ENCODE results near the gene TBC1D10A. TPM values are rescaled to one million over a fixed set of nuclear protein-coding genes. Genes with fewer than 3 reads are reported as not detected.
"Not testable (repeated sequence)": the region's sequence is repeated elsewhere in the genome, so short reads cannot be mapped to it uniquely, and the experiment has no call there.

Gene TBC1D10A
- total RNA-seq, 1 experiment from 2014 or later = 11.1 TPM

DNA sequence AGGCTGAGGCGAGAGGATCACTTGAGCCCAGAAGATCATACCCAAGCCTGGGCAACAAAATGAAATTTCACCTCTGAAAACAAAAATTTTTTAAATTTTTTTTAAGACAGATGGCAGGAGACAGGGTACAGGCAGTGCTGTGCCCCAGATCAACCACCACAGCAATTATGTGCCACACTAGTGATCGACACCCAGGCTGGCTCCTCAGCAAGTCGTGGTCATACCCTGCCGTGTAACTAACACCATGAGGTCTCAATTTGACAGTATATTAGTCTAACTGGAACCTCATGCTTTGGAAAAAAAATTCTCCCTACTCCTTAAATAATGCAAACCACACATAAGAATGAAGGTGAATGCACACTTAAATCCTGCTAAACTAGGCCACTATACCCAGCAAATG, 21.7 kb upstream of the TBC1D10A start:
- no peak for DNase-seq (ENCODE audit: low read depth)

DNA sequence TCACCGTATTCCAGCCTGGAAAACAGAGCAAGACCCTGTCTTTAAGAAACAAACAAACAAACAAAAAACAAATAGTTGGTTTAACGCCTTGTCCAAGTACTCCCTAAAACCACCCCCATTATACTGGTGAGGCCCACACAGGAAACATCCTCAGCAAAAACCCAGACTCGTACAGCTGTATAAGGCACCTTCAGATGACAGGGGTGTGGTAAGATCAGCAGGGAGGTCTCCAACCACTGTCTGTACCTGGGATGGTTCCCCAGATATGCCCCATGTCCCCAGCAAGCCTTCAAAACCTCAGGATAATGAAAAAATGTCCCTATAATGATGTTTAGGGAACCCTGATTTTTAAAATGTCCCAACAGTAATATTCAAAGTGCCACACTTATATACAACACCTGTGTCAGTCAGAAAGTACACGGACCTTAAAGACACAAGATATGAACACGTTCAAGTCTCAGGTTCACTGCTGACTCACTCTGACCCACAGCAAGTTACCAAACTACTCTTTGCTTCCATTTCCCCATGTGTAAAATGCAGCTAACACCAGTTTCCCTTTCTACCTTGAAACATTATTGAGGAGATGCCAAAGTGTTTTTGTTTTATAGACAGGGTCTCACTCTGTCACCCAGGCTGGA, 20.6 kb upstream of the TBC1D10A start:
- no peak for DNase-seq (ENCODE audit: low read depth)

DNA sequence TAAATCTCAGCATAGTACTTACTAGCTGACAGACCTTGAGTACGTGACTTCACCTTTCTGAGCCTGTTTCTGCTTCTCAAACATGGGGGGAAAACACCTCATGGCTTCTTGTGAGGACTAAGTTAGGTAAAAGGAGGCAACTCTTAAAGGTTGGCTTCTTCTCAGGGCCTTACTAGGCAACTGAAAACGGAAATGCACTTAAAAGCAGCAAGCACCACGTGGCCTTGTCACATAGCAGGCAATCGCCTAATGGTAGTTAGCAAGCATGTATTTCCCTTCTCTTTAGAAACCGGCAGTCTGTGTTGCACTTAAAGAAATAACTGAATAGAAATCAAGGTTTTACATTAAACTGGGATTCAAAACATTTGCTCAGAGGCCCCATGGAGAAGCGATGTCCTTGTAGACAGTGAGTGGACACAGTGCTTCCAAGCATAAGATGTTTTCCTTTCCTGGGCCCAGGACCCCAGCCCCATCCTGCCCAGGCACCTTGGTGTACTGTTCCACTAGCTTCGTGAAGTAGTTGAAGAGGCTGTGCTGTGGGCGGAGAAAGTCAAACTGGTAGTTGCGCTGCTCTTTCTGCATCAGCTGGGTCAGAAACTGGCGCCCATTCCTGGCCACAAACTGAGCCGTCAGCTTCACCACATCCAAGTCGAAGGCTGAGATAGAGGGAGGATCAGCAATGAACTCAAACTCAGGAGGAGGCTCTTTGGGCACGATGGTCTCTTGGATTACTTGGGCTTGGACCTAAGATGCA, 17.9 kb upstream of the TBC1D10A start:
- no peak for DNase-seq (ENCODE audit: low read depth)

DNA sequence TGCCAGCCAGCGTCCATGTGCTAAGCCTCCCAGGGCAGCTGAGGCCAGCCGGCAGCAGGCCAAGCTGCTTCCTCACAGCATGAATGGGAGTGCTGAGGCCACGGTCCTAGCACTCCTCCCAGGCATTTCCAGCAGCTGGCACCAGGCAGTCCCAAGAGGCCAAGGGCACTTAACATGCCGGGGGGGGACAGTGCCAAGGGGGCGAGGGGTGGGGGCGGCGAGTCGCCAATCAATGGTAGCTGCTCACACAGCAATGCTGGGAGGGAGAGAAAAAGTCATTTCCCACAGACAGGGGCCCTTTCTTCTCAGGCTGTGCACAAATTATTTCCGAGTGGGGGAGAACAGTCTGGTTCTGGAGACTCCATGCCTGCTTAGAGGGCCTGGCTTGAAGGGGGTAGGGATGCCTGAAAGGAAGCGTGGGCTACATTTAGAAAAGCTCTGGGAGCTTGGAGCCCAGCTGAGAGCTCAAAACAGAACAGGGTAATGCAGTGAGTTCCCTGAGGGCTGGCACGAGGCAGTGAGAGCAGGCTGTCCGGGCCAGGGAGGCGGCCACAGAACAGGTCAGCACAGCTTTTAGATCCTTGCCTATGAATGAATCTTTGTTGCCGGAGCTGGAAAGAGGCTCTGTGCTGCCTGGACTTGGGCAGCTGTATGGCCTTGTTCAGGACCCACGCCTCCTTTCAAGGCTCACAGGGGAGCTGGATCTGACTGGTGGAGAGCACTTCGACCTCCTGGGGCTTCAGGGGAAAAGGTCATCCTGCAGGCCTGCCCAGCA, 14.4 kb upstream of the TBC1D10A start:
- DNase-seq (ENCODE audit: low read depth) = no peak

DNA sequence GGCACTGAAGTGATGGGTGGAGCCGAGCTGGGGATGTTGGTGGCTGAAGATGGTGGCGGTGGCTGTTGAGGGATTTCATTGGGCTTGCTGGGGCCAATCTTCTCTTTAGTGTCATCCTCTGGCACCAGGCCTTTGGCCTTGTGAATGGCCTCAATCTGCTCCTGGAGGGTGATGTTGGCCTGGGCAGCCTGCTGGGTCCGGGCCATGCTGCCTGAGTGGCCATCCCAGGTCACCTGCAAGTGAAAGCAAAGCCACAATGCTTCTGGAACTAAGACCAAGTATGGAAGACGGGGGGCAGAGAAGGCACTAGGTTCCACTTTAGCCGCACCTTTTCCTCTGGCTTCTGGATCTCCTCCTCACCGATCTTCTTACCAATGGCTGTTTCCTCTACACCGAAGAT, 12.1 kb upstream of the TBC1D10A start:
- DNase-seq (ENCODE audit: low read depth) = no peak

DNA sequence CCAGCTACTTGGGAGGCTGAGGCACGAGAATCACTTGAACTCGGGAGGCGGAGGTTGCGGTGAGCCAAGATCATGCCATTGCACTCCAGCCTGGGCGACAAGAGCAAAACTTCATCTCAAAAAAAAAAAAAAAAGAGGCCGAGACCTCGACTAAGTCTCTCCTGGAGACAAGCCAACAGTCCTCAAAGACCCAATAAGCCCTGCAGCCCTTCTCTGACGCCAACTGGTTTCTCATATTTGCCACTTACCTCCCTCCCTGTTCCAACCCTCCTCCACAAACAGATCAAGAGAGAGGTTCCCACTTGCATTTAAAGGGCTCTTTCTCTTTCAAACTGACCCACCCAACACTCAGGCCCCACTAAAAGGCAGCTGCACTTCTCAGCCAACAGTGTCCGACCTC, 11.6 kb upstream of the TBC1D10A start:
- DNase-seq (ENCODE audit: low read depth) = not testable (repeated sequence)

DNA sequence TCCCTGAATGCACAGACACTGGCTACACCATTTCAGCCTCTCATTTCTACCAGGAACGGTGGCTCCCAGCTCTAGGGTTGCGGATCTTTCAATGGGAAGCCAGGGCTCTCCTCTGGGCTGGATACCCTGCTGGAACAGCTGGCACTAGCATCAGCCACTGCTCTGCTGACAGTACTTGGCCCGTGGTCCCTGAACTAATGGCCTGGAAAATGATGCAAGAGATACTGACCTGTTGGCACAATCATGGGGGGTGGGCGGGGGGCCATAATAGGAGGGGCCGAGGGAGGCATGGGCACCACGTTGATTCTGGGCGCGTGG, 10.7 kb upstream of the TBC1D10A start:
- no peak for DNase-seq (ENCODE audit: low read depth)

DNA sequence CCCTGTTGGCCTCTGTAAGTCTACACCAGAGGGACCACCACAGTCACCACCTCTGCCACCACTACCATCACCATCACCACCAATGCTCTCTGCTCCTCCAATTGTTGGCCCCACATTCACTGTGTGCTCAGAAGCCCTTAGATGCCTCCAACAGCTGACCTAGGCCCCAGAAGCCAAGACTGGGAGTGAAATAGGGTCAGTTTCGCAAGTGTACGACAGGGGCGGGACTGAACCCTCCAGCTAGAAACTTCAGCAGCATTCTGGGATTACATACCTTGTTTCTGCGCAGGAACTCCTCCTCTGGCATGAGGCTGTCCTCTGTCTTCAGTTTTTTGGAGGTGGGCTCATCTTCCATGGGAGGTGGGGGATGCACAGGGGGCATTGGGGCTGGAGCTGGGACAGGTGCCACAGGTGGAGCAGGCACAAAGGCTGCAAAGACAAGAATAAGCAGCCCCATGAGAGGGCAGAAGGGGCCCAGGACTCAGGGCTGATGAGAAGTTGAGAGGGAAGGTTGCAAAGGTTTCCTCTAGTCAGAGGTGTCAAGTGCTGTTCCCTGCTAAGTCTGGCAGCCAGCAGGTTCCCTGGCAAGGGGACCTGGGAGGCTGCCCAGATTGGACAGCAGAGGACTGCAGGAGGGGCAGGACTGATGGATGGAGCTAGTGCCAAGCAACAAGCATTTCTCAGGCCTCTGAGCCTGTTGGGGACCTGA, 10.2 kb upstream of the TBC1D10A start:
- DNase-seq (ENCODE audit: low read depth) = no peak

DNA sequence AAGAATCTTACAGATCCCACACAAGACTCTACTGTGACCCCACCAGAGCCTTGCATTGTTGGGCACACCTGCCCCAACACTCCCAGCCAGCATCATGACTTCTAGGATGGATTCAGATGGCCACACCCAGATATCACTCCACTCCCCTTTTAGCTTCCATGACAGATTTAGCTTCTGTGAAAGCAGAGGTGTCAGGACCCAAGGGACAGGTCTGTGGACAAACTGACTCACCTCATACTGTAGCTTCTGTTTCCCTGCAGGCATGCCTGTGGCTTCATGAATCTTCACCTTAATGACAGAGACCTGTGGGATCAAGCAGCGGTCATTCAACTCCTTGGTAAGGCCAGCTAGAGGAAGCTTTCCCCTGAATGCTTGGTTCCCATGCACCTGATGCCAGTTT, 8.5 kb upstream of the TBC1D10A start:
- DNase-seq (ENCODE audit: low read depth) = no peak

DNA sequence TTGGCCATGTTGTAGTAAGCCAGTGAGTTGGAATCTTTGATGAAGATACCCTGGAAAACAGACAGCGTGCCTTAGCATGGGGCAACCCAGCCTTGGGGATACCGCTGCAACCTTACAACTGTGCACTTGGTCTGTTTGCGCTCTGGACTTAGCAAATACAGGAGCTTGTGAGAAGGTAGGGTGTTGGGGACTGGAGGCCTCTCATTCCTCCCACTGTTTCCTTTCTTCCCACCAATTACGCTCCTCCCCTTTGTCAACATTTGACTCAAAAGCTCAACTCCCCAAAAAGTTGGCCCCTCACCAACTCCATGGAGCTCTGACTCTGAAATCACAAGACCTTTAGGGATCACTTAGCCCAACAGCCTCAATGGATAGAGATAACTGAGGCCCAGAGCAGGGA, 7.9 kb upstream of the TBC1D10A start:
- no peak for DNase-seq (ENCODE audit: low read depth)

DNA sequence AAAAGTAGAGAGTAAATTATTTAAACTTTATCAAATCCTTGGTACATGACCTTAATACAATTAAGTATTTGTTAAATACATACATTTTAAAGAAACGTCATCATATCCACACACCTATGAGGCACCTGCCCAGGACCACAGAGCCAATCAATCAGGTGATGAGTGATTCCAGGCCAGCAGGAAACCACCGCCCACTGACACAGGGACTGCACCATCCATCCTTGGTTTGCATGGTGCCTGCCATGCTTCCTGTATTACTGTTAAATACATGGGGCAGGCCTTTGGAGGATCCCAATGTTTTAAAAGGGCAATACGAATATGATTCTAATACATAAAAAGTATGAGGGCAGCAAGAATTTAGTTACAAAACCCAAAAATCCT, 7.0 kb upstream of the TBC1D10A start:
- DNase-seq (ENCODE audit: low read depth) = no peak

DNA sequence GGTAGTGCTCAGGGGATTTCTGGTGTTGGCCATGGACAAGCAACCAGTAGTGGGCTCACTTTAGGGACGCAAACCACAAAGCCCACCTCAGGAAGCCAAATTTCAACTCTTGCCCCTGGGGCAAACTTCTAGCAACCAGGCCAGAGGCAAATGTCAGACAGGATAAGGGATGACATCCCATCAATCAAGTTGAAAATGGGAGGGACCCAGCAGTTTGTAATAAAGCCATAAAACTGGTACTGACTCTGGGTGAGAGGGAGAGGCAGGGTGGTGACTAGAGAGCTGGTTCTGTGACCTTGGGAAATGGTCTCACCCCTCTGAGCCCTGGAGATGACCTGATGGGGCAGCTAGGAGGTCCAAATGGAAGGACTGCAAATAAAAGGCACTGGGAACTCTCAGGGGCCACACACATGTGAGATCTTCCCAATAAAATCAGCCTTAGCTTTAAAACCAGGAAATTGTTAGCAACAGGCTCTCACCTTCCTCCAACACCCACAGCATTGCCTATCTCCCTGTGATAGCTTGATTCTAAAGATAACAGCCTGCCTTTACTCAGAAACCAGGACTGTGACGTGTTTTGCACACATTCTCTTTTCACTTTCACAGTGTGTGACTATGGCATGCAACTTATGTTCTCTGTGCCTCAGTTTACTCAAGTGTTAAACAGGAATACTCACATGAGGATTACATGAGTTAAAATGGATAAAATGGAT, 6.4 kb upstream of the TBC1D10A start:
- DNase-seq (ENCODE audit: low read depth) = no peak

DNA sequence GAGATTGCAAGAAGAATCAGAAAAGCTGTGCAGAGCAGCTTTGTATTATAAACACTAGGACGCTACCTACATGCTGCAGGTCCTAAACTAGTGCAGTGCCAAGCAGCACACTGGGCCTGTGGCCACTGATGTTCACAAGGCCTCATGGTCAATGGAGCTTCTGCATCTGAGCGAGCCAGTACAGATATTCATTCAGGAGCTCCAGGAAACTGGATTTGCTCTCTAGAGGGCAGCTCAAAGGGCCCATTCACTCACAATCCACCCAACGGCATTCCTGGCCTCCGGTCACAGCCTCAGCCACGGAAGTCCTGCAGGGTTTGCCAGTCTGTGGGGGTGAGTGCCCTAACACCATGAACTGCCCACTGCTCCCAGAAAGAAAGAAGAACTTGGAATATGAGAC, 5.8 kb upstream of the TBC1D10A start:
- DNase-seq (ENCODE audit: low read depth) = no peak

DNA sequence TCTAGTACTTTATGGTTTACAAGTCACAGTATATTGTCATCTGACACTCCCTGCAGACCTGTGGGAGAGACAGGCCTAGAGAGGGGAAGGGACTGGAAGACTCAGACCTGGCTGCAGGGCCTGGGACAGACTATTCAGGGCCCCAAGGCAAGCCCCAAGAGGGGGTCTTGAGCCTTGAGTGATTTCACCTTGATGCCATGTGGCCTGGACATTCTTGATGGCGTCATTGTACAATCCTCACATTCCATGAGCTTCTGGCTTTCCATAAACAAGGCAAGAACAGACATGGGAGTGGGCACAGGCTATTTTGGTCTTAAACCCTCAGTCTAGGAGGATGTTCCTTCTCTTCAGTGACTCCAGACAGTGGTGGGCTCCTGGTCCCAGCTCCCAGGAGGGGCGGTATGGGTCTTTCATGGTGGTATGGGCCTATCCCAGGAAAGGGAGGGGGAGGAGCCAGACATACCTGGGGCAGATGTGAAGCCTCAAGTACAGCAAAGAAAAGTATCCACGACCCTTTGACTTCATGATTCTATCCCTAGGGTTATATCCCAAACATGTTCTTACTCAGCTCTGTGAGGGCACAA, 1.8 kb upstream of the TBC1D10A start:
- DNase-seq (ENCODE audit: low read depth) = no peak

DNA sequence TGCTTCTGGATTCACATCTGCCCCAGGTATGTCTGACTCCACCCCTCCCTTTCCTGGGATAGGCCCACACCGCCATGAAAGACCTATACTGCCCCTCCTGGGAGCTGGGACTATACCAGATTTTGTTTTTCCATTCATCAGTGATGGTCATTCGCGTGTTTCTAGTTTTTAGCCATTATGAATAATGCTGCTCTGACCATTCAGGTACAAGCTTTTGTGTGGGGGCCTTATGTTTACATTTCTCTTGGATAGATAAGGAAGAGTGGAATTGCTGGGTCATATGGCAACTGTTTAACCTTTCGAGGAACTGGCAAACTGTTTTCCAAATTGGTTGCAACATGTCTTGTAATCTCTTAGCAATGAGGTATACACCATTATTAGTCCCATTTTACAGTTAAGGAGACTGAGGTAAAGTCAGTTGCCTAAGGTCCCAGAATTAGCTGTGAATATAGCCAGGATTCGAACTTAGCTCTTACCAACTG, 1.2 kb upstream of the TBC1D10A start:
- DNase-seq (ENCODE audit: low read depth) = no peak

DNA sequence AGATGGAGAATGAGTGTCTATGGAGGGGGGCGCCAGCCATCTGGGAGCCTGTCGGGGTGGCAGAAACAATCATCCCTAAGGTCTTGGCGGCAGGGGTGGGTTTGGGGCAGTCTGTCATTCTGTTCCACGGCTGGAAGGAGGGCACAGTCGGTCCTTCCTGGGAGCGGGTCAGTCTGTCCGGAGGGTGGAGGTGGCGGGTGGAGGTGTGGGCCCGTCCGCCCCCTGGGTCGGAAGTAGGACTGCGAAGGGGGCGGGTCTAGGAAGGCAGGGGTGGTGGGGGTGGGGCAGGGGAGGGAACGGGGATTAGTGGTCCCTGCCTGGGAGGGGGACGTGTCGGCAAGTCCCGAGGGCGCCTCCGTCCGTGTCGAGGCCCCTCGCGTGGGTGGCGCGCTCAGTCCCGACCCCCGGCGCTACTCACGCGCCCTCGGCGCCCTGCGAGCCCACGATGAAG, 461 bp downstream of the TBC1D10A start:
- DNase-seq (ENCODE audit: low read depth) = no peak

DNA sequence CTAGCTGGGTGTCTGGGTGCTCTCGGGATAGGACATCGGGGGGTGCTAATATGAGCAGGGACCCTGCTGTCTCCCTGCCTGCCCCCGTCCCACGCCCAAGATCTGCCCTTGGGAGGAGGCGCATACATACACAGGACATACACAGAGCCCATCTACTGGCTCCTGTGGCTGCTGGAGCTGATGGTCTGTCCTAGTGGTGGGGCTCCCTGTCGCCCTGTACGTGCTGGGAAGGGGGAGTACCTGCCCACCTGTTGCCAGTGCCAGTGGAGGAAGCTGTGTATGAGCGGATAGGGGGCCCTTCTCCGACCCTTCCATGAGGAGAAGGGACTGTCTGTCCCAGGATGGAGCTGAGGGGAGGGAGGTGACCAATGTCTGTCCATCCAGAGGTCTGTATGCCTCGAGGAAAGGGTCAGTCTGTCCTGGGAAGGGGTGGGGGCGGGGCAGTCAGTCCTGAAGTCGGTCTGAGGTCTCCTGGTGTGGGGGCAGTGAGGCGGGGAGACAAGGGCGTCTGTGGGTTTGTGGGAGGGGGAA, 952 bp downstream of the TBC1D10A start:
- DNase-seq (ENCODE audit: low read depth) = no peak

DNA sequence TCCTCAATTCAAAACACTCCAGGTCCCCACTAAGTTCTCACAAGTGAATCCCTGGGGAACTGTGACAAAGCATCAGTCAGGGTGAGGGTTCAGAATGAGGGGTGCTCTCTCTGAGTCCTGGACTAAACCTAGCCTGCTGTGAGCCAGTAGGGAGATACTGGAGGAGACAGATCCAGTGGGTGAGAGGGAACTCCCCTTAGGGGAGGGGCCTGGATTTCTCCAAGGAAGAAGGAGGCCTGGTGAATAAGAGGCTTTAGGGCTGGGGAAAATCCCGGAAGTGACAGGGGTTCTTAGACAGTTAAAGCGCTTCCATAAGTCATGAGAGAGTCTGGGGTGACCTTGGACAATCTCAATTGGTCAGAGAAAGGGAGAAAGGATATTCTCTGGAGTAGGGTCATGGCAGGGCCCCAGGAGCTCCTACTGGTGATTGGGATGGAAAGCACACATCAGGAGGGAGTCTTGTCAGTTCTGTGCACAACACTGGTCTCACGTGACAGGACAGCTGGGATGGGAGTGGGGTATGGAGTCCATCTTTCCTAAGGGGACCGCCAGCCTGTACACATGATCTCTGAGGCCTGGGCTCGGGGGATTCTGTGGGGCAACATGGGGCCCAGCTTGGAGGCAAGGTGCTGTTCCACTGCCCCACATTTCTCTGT, 1.5 kb downstream of the TBC1D10A start:
- DNase-seq (ENCODE audit: low read depth) = peak; percentile 75

DNA sequence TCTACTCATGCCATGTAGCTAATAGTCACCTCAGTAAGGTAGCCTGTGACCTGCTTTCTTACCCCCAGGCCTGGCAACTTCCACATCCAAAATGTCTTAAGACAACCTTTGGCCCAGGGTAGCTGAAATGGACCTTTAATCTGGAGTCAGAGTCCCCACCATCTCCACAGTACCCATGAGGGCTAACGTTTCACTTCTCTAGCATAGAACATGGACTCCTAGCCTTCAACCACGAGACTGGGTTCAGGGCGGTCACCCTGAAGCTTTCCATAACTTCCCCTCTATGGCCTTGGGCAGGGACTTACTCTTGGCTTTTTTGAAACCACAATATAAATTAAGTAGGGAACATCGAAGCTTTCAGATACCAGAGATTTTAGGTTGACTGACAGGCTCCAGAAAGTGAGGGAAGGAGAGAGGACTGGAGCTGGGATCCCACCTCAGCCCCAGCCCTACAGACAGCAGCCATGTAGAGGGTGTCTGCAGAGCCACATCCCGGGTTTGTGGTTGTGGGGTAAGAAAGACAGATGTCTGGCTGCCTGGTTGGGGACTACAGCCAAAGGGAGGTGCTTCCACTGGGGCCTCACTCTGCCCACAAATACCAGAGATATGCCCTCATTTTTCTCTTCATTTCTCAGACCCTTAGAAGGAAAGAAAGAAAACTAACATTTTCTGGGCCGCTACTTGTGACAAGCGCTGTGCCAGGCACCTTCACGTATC, 2.6 kb downstream of the TBC1D10A start:
- no peak for DNase-seq (ENCODE audit: low read depth)
